ENCODE results near the gene RBM20.

Gene RBM20

DNA sequence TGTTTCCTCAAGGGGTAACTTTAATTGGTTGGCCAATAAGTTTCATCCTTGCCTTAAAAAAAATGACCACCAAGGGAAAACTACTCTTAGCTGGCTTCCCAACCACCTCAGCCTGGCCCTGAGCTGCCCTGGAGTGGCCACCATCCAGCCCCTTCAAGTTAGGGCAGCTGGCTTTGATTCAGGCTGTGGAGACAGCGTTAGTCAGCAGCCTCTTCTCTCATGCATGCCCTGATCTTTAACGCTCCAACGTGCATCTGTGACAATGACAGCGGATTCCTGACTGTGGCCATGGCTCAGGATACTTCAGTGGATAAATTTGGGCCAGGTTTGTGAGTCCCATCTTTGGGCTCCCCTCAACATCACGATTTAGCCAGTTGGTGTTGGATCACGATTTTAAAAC is 111.6 kb downstream of the RBM20 start:
- TF ChIP-seq CTCF (IDR thresholded peaks at IDR 0.05; ENCODE audit: insufficient read depth, low read length, missing control alignments) = no peak
- POLR2A ChIA-PET = no interaction called here
- CTCF ChIA-PET = interaction anchor here (1.6 to 2.9 kb wide), 2 partner anchors 10 to 137 kb away, joined by 6 to 12 read pairs; no protein-coding TSS in a partner anchor
- H3K4me3 ChIP-seq (ENCODE audit: low read depth, low read length) = no peak overlapping the region
- no peak for DNase-seq (ENCODE audit: low read depth, low spot score)

DNA sequence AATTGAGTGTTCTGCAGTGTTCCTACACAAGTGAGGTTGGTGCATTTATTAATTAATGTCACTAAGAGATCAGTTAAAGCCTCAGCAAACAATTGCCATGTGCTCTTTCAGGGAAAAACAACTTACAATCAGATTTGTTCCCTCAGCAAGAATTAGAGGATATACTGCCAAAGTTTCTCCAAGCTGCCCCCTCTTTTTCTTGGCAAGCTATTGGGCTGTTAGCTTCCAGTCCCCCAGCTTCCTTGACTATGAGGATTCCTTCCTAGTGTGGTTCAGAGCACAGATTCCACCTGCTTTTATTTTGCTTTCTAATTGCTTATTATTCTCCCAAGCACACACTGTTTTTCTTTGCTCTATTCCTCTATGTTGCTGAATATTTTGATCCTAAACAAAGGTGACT is 112.7 kb downstream of the RBM20 start:
- DNase-seq (ENCODE audit: low read depth, low spot score) = no peak
- TF ChIP-seq CTCF (IDR thresholded peaks at IDR 0.05; ENCODE audit: insufficient read depth, low read length, missing control alignments) = no peak
- CTCF ChIA-PET = interaction anchor here (0.9 to 2.9 kb wide), 4 partner anchors 8 to 146 kb away, joined by 3 to 12 read pairs (median 4); no protein-coding TSS in a partner anchor
- H3K4me3 ChIP-seq (ENCODE audit: low read depth, low read length) = no peak overlapping the region
- POLR2A ChIA-PET = no interaction called here

GRCh38 chr10:110757586-110757985 is 113.5 kb downstream of the RBM20 start:
- no peak overlapping the region for H3K4me3 ChIP-seq (ENCODE audit: low read depth, low read length)
- DNase-seq (ENCODE audit: low read depth, low spot score) = no peak
- TF ChIP-seq CTCF (IDR thresholded peaks at IDR 0.05; ENCODE audit: insufficient read depth, low read length, missing control alignments) = no peak
- CTCF ChIA-PET = interaction anchor here (1.0 to 3.1 kb wide), 4 partner anchors 9 to 147 kb away, joined by 3 to 12 read pairs (median 4); no protein-coding TSS in a partner anchor
- POLR2A ChIA-PET = no interaction called here

GRCh38 chr10:110758128-110758765 is 114.1 kb downstream of the RBM20 start:
- ChIA-PET POLR2A (no interaction called here), CTCF (interaction anchor here (0.9 to 3.1 kb wide), 4 partner anchors 10 to 147 kb away, joined by 3 to 12 read pairs (median 4); no protein-coding TSS in a partner anchor)
- no peak for DNase-seq (ENCODE audit: low read depth, low spot score)
- no peak overlapping the region for H3K4me3 ChIP-seq (ENCODE audit: low read depth, low read length)
- TF ChIP-seq CTCF (IDR thresholded peaks at IDR 0.05; ENCODE audit: insufficient read depth, low read length, missing control alignments) = no peak

DNA sequence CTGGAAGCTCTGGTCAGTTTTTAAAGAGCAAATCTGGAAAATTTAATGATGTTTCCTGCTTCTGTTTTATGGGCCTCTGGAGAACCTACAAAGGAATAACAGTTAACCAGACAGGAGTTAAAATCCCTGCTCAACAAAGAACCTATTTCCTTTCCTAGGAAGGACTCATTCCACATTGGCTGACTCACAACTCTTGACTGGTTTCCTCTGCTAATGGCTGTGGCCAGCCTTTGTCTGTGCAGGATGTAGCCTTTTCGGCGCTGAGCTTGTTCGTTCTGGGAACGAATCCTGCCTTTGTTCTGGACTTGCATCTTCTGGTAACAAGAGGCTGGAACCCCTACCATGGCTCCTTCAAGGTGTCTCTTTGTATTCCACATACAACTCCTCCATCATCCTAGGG is 114.8 kb downstream of the RBM20 start:
- CTCF ChIA-PET = interaction anchor here (0.9 to 3.1 kb wide), 2 partner anchors 10 to 14 kb away, joined by 3 to 12 read pairs; no protein-coding TSS in a partner anchor
- no peak for TF ChIP-seq CTCF (IDR thresholded peaks at IDR 0.05; ENCODE audit: insufficient read depth, low read length, missing control alignments)
- DNase-seq (ENCODE audit: low read depth, low spot score) = peak; percentile 9
- POLR2A ChIA-PET = no interaction called here
- no peak overlapping the region for H3K4me3 ChIP-seq (ENCODE audit: low read depth, low read length)

GRCh38 chr10:110759523-110759922 is 115.4 kb downstream of the RBM20 start:
- ChIA-PET CTCF (interaction anchor here (3.1 kb wide), 1 partner anchor 15 kb away, joined by 12 read pairs; no protein-coding TSS in a partner anchor), POLR2A (no interaction called here)
- H3K4me3 ChIP-seq (ENCODE audit: low read depth, low read length) = no peak overlapping the region
- no peak for DNase-seq (ENCODE audit: low read depth, low spot score)
- TF ChIP-seq CTCF (IDR thresholded peaks at IDR 0.05; ENCODE audit: insufficient read depth, low read length, missing control alignments) = no peak

Data from AG04449 (cell line).